H1 (cell line): Measurements from ENCODE around the gene MBTPS1. TPM values are rescaled to one million over a fixed set of nuclear protein-coding genes. Genes with fewer than 3 reads are reported as not detected.

Source experiments
- CHD7 ChIP-seq: fragments of 300-600 bp; sonication (generic); IDR thresholded peaks from 2 replicates; pipeline ENCODE4 v1.7.1; 2012; ENCODE audit warnings: low read length, moderate library complexity, mild to moderate bottlenecking, inconsistent platforms; ENCODE audit not compliant: insufficient replicate concordance
- polyA plus RNA-seq, 7 experiments: library from polyadenylated mRNA; depleted of rRNA in 3 of 7; stranded (reverse) in 5 of 7; unstranded in 2 of 7; fragments of >200 nt in 5 of 7; fragments of 200-250 nt in 2 of 7; gene quantifications; 1 replicate in 5 of 7; 2 replicates in 1 of 7; 4 replicates in 1 of 7; pipeline versions ENCODE4 v1.2.1 to v1.2.3, GENCODE V29; 2011 to 2013; ENCODE audit warnings: missing spikeins in 2 of 7, mixed read lengths in 2 of 7
- total RNA-seq: library from RNA; stranded (reverse); fragmentation: NEBNext Ultra II Directional; extraction: Animal tissue kit (Norgen Biotek cat#: 25700); gene quantifications from 2 replicates; pipeline ENCODE4 v1.2.1, GENCODE V29; 2021

Gene MBTPS1
- total and polyA plus RNA-seq, 2 of the 8 experiments (the other 6 are each of a cell fraction or from before 2014, with no cell fraction given), result 30.6 to 53.3 TPM

DNA sequence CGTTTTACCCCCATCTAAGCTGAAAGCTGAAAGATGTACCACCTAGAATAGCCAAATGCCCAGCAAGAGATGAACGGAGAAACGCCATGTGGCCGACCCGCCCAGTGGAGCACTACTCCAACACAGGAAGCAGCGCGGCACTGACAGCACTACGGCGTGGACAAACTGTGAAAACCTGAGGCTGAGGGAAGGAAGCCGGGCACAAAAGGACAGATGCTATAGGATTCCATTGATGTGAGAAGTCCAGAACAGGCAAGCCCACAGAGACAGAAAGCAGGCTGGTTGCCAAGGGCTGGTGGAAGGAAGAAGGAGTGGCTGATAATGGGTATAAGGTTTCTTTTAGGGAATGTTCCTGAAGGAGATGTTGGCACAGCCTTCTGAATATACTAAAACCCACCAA lies 44.7 kb downstream of the MBTPS1 start (continued):
- no peak for TF ChIP-seq CHD7
